Measurements from ENCODE around the gene COLEC12. TPM values are rescaled to one million over a fixed set of nuclear protein-coding genes. Genes with fewer than 3 reads are reported as not detected.

Gene COLEC12
- total RNA-seq, 5 donors from 2014 or later (not counting 1 experiment from before 2014, with no cell fraction given): 0.07 to 0.32 TPM; not detected in 3

DNA sequence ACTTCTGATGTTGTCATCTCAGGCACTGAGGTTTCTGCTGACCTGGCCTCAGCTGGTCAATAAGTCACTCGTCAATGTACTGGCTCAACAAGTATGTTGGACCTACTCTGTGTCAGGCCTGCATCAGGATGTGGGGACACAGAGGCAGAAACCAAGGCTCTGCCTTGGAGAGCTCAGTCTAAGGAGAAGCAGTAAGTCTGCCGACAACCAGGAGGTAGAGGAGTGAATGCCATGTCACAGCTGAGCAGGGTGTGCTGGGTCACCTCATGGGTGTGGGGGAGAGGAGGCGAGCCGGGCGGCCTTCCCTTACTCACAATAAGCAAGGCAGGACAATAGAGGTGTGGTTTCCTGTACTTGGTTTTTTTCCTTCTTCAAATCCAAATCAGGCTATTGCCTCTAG lies 75.8 kb downstream of the COLEC12 start:
- no peak overlapping the region for H3K4me3 ChIP-seq (ENCODE audit: control insufficient read depth in 1 of 2, extremely low read depth in 1 of 2, low read length in 1 of 2)
- H3K9me3 ChIP-seq: no peaks in the 10 kb centered on the region
- ChIA-PET POLR2A (no interaction called here), CTCF (no interaction called here)
- H3K27ac Mint-ChIP-seq: no peak overlapping the region
- DNase-seq (no peak), ATAC-seq (replicated peaks in 1 of 4) (no peak)
- no peaks in the 10 kb centered on the region for H3K4me1 Mint-ChIP-seq
- H3K36me3 ChIP-seq (ENCODE audit: control insufficient read depth in 2 of 2, extremely low read depth in 1 of 2, insufficient read depth in 1 of 2, low read length in 1 of 2): no peaks in the 10 kb centered on the region
- H3K27me3 ChIP-seq (replicated peaks in 1 of 2; ENCODE audit: control insufficient read depth in 2 of 2, extremely low read depth in 1 of 2, insufficient read depth in 2 of 2, low read length in 1 of 2): peaks cover 0 to 3% of the 10 kb centered on the region in 2 experiments
- H3K9me3 Mint-ChIP-seq: no peaks in the 10 kb centered on the region
- no peaks in the 10 kb centered on the region for H3K36me3 Mint-ChIP-seq
- H3K4me3 Mint-ChIP-seq: no peak overlapping the region
- 71% methylated on average over 1 of the region's 5 CpGs for WGBS (ENCODE audit: insufficient coverage)
- no peak overlapping the region for H3K27ac ChIP-seq (ENCODE audit: low read length)
- no peaks in the 10 kb centered on the region for H3K4me1 ChIP-seq (ENCODE audit: control insufficient read depth in 1 of 2, extremely low read depth in 1 of 2, insufficient read depth in 2 of 2, low read length in 2 of 2)
- no peaks in the 10 kb centered on the region for H3K27me3 Mint-ChIP-seq

DNA sequence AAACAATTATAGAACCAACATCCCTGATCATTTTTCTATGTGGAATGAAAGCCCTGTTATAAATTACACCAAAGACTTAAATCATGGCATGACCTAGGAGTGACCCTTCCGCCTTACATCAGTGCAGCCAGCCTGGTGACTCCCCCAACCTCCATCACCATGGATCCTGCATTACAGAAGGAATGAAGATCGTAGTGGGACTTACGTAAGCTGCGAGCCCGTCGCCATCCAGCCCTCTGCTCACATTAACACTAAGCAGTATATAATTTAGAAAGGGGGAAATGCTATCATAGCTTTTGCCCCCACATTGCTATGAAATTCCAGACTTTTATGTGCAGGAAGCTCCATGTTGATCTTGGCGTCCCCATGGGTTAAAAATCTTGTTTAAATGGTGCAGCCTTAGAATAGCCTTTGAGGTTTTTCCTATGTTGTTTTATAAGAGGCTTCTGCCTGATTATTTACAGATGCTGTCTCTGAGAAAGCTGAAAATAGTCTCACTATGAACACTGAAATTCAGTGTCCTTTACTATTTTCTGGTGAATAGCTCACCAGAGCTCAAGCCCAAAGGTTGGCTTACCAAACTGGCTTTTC lies 76.3 kb downstream of the COLEC12 start:
- Mint-ChIP-seq H3K4me3 (no peak overlapping the region), H3K27ac (no peak overlapping the region), H3K9me3 (no peaks in the 10 kb centered on the region), H3K4me1 (no peaks in the 10 kb centered on the region), H3K36me3 (no peaks in the 10 kb centered on the region), H3K27me3 (no peaks in the 10 kb centered on the region)
- ATAC-seq (replicated peaks in 1 of 4) (no peak), DNase-seq (no peak)
- ChIA-PET POLR2A (no interaction called here), CTCF (no interaction called here)
- Histone ChIP-seq H3K9me3 (no peaks in the 10 kb centered on the region), H3K27me3 (replicated peaks in 1 of 2; ENCODE audit: control insufficient read depth in 2 of 2, extremely low read depth in 1 of 2, insufficient read depth in 2 of 2, low read length in 1 of 2) (peaks cover 0 to 3% of the 10 kb centered on the region in 2 experiments), H3K27ac (ENCODE audit: low read length) (no peak overlapping the region), H3K36me3 (ENCODE audit: control insufficient read depth in 2 of 2, extremely low read depth in 1 of 2, insufficient read depth in 1 of 2, low read length in 1 of 2) (no peaks in the 10 kb centered on the region), H3K4me3 (ENCODE audit: control insufficient read depth in 1 of 2, extremely low read depth in 1 of 2, low read length in 1 of 2) (no peak overlapping the region), H3K4me1 (ENCODE audit: control insufficient read depth in 1 of 2, extremely low read depth in 1 of 2, insufficient read depth in 2 of 2, low read length in 2 of 2) (no peaks in the 10 kb centered on the region)
- 86% methylated on average over 1 of the region's 7 CpGs for WGBS (ENCODE audit: insufficient coverage)

DNA sequence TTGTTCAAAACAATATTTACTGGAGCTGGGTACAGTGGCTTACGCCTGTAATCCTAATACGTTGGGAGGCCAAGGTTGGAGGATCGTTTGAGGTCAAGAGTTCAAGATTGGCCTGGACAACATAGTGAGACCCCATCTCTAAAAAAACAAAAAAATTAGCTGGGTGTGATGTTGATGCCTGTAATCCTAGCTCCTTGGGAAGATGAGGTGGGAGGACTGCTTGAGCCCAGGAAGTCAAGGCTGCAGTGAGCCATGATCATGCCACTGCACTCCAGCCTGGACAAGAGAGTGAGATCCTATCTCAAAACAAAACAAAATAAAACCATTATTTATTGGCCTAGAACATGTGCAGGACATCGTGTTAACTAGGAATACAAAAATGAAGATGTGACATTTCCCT lies 77.5 kb downstream of the COLEC12 start:
- DNase-seq (no peak), ATAC-seq (replicated peaks in 1 of 4) (no peak)
- no CpG with 5 or more reads among the region's 4 CpGs for WGBS (ENCODE audit: insufficient coverage)
- Mint-ChIP-seq H3K36me3 (no peaks in the 10 kb centered on the region), H3K4me1 (no peaks in the 10 kb centered on the region), H3K4me3 (no peak overlapping the region), H3K9me3 (no peaks in the 10 kb centered on the region), H3K27me3 (peaks cover 0 to 3% of the 10 kb centered on the region in 2 donors), H3K27ac (no peak overlapping the region)
- Histone ChIP-seq H3K9me3 (no peaks in the 10 kb centered on the region), H3K4me3 (ENCODE audit: control insufficient read depth in 1 of 2, extremely low read depth in 1 of 2, low read length in 1 of 2) (no peak overlapping the region), H3K27me3 (replicated peaks in 1 of 2; ENCODE audit: control insufficient read depth in 2 of 2, extremely low read depth in 1 of 2, insufficient read depth in 2 of 2, low read length in 1 of 2) (peaks cover 0 to 3% of the 10 kb centered on the region in 2 experiments), H3K36me3 (ENCODE audit: control insufficient read depth in 2 of 2, extremely low read depth in 1 of 2, insufficient read depth in 1 of 2, low read length in 1 of 2) (no peaks in the 10 kb centered on the region), H3K4me1 (ENCODE audit: control insufficient read depth in 1 of 2, extremely low read depth in 1 of 2, insufficient read depth in 2 of 2, low read length in 2 of 2) (no peaks in the 10 kb centered on the region), H3K27ac (ENCODE audit: low read length) (no peak overlapping the region)
- POLR2A ChIA-PET: no interaction called here
- CTCF ChIA-PET: interaction anchor here in 1 of 2 donors (0.5 kb wide), 1 partner anchor 355 kb away, joined by 5 read pairs; no protein-coding TSS in a partner anchor

DNA sequence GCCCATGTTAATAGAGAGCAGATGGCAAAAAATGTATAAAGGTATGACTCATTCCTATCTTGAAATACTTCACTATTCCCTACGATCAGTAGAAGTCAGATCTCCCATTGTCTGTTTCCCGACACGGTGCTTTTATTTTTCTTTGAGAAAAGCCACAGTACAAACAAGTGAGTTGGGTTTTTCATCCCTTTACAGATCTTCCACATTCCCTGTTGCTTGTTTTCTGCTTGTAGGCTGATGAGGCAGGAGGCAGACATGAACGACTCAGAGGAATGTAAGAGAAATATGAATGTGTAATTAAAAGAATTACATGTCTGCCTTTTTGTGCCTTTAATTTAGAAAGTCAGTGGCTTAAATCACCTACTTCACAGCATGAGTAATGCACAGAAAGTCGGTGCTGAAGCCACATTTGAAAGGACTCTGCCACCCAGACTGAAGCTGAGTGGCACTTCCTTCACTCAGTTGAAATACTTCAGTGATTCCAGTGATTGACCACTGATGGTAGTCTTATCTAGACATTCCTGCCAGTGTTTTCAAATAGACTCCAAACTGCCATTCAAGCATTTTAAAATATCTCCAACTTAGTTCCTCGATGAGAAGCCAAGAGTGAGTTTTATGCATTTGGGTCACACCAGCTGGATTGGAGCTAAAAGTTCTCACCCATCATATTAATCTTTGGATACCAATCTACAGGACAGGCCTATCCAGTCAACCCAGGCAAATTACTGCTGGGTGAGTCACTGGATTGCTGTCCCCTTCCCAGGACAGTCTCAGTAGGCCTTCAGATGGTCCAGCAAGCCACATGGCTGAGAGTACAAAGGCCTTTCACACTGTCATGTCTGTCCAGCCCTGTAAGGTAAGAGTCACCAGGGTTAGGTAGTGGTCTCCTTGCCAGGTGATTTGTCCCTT lies 79.0 kb downstream of the COLEC12 start:
- ATAC-seq (replicated peaks in 1 of 4) (no peak), DNase-seq (no peak)
- Histone ChIP-seq H3K36me3 (ENCODE audit: control insufficient read depth in 2 of 2, extremely low read depth in 1 of 2, insufficient read depth in 1 of 2, low read length in 1 of 2) (no peaks in the 10 kb centered on the region), H3K9me3 (no peaks in the 10 kb centered on the region), H3K27ac (ENCODE audit: low read length) (no peak overlapping the region), H3K4me3 (ENCODE audit: control insufficient read depth in 1 of 2, extremely low read depth in 1 of 2, low read length in 1 of 2) (no peak overlapping the region), H3K4me1 (ENCODE audit: control insufficient read depth in 1 of 2, extremely low read depth in 1 of 2, insufficient read depth in 2 of 2, low read length in 2 of 2) (no peaks in the 10 kb centered on the region), H3K27me3 (replicated peaks in 1 of 2; ENCODE audit: control insufficient read depth in 2 of 2, extremely low read depth in 1 of 2, insufficient read depth in 2 of 2, low read length in 1 of 2) (peaks cover 0 to 3% of the 10 kb centered on the region in 2 experiments)
- H3K36me3 Mint-ChIP-seq: no peaks in the 10 kb centered on the region
- H3K27ac Mint-ChIP-seq: no peak overlapping the region
- CTCF ChIA-PET: no interaction called here
- WGBS (ENCODE audit: insufficient coverage): 58% methylated on average over 2 of the region's 6 CpGs
- no peak overlapping the region for H3K4me3 Mint-ChIP-seq
- POLR2A ChIA-PET: no interaction called here
- no peaks in the 10 kb centered on the region for H3K4me1 Mint-ChIP-seq
- H3K27me3 Mint-ChIP-seq: peaks cover 0 to 3% of the 10 kb centered on the region in 2 donors
- H3K9me3 Mint-ChIP-seq: no peaks in the 10 kb centered on the region

DNA sequence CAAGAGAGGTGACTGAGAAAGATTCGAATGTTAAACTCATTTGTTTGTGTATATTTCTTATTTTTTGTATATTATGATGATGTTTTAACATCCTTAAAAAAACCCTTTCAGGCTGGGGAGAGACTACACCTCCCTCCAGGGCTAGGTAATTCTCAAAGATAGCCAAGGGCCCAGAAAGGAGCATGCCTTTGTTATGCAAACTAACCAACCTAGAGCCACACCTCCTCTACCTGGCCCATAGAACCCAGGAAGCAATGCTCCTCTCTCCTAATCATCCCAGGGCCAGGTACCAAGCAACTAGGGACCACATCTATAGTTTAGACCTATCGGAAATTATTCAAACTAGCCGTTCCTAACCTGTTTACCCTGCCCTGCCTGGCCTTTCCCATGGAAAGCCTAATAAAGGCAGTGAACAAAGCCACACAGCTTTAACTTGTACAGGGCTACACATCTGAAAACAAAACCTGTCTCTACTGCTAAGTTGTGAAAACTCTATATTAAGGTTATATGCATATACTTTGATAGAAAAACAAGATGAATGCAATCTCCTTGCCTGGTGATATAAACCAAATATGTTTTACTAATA lies 79.7 kb downstream of the COLEC12 start:
- no peaks in the 10 kb centered on the region for H3K9me3 Mint-ChIP-seq
- Histone ChIP-seq H3K27ac (ENCODE audit: low read length) (no peak overlapping the region), H3K27me3 (replicated peaks in 1 of 2; ENCODE audit: control insufficient read depth in 2 of 2, extremely low read depth in 1 of 2, insufficient read depth in 2 of 2, low read length in 1 of 2) (peaks cover 0 to 3% of the 10 kb centered on the region in 2 experiments), H3K4me3 (ENCODE audit: control insufficient read depth in 1 of 2, extremely low read depth in 1 of 2, low read length in 1 of 2) (no peak overlapping the region), H3K36me3 (ENCODE audit: control insufficient read depth in 2 of 2, extremely low read depth in 1 of 2, insufficient read depth in 1 of 2, low read length in 1 of 2) (no peaks in the 10 kb centered on the region), H3K9me3 (no peaks in the 10 kb centered on the region), H3K4me1 (ENCODE audit: control insufficient read depth in 1 of 2, extremely low read depth in 1 of 2, insufficient read depth in 2 of 2, low read length in 2 of 2) (no peaks in the 10 kb centered on the region)
- POLR2A ChIA-PET: no interaction called here
- WGBS (ENCODE audit: insufficient coverage): 100% methylated on average over 1 of the region's 3 CpGs
- peaks cover 0 to 3% of the 10 kb centered on the region in 2 donors for H3K27me3 Mint-ChIP-seq
- no peak for DNase-seq
- ATAC-seq (replicated peaks in 1 of 4): no peak
- no peak overlapping the region for H3K27ac Mint-ChIP-seq
- H3K4me1 Mint-ChIP-seq: no peaks in the 10 kb centered on the region
- H3K4me3 Mint-ChIP-seq: no peak overlapping the region
- CTCF ChIA-PET: no interaction called here
- no peaks in the 10 kb centered on the region for H3K36me3 Mint-ChIP-seq

DNA sequence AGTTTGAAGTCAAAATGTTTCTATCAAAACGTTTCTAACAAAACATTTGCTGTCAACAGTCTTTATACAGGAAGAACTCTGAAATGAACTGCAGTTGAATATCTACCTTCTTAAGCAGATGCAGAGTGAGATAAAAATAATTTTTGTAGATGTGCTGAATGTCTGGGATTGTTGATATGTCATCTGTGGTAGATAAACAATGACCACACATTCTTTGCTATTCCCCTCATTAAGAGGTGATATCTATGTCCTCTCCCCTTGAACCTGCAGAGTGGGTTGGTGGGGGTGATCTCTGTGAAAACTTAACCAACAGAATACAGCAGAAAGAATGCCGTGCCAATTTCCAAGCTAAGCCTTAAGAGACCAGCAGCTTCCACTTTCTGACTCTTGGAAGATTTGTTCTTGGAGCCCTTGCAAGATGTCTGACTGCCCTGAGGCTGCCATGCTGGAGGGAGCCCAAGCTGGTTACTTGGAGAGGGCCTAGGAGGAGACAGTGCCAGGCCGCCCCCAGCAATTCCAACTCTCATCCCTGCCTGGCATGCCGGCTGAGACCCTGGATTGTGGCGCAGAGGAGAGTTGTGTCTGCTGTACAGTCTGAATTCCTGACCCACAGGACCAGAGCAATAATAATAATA lies 80.8 kb downstream of the COLEC12 start:
- H3K27me3 ChIP-seq (replicated peaks in 1 of 2; ENCODE audit: control insufficient read depth in 2 of 2, extremely low read depth in 1 of 2, insufficient read depth in 2 of 2, low read length in 1 of 2): peaks cover 0 to 3% of the 10 kb centered on the region in 2 experiments
- no peak overlapping the region for H3K27ac ChIP-seq (ENCODE audit: low read length)
- DNase-seq: no peak
- 100% methylated on average over 3 of the region's 5 CpGs for WGBS (ENCODE audit: insufficient coverage)
- no peaks in the 10 kb centered on the region for H3K9me3 Mint-ChIP-seq
- H3K36me3 Mint-ChIP-seq: no peaks in the 10 kb centered on the region
- CTCF ChIA-PET: no interaction called here
- ATAC-seq (replicated peaks in 1 of 4): no peak
- no peak overlapping the region for H3K27ac Mint-ChIP-seq
- H3K4me1 Mint-ChIP-seq: no peaks in the 10 kb centered on the region
- no peak overlapping the region for H3K4me3 ChIP-seq (ENCODE audit: control insufficient read depth in 1 of 2, extremely low read depth in 1 of 2, low read length in 1 of 2)
- H3K27me3 Mint-ChIP-seq: peaks cover 0 to 3% of the 10 kb centered on the region in 2 donors
- no peak overlapping the region for H3K4me3 Mint-ChIP-seq
- H3K9me3 ChIP-seq: no peaks in the 10 kb centered on the region
- H3K4me1 ChIP-seq (ENCODE audit: control insufficient read depth in 1 of 2, extremely low read depth in 1 of 2, insufficient read depth in 2 of 2, low read length in 2 of 2): no peaks in the 10 kb centered on the region
- no peaks in the 10 kb centered on the region for H3K36me3 ChIP-seq (ENCODE audit: control insufficient read depth in 2 of 2, extremely low read depth in 1 of 2, insufficient read depth in 1 of 2, low read length in 1 of 2)
- POLR2A ChIA-PET: no interaction called here
